ENCODE measurements around the gene PEPD. TPM values are rescaled to one million over a fixed set of nuclear protein-coding genes. Genes with fewer than 3 reads are reported as not detected.

Gene PEPD
- total and polyA plus RNA-seq, 2 of the 4 experiments (the other 2 are of a cell fraction): 36.7 to 88.4 TPM

GRCh38 chr19:33467851-33468250, 53.7 kb downstream of the PEPD start:
- DNase-seq (no peak), ATAC-seq (ENCODE audit: low read depth) (no peak)
- no peak overlapping the region for H2AK9ac ChIP-seq (replicated peaks; ENCODE audit: low read depth, low read length, poor library complexity)
- H3K9me1 ChIP-seq (ENCODE audit: insufficient read depth, low read length): peaks cover 8% of the 10 kb centered on the region; the same call in 1 of the 2 replicates
- H2AK5ac ChIP-seq (ENCODE audit: low read depth, low read length): no peak overlapping the region
- no peaks in the 10 kb centered on the region; the same call in 1 of the 2 replicates for H3K36me3 ChIP-seq (ENCODE audit: control insufficient read depth, insufficient read depth, low read length)
- H3K14ac ChIP-seq (replicated peaks; ENCODE audit: low read depth, low read length): no peak overlapping the region
- CTCF ChIA-PET: no interaction called here
- H3K4me3 ChIP-seq (ENCODE audit: insufficient read depth, low read depth, low read length): no peak overlapping the region
- POLR2A ChIA-PET (ENCODE audit: unreplicated experiment): no interaction called here
- no peak overlapping the region for H4K91ac ChIP-seq (ENCODE audit: insufficient read depth, low read depth, low read length)
- no TSS peak for BruUV-seq (replicated peaks)
- no peak overlapping the region for H3K18ac ChIP-seq (ENCODE audit: low read depth, low read length)
- H3K79me1 ChIP-seq (ENCODE audit: low read depth in 1 of 2, low read length in 2 of 2): peaks cover 0 to 3% of the 10 kb centered on the region in 2 experiments; a peak in 1 of 4 replicates
- in situ Hi-C loops (cut with MboI; ENCODE audit: low sequenced_read_pairs) (no loop called here), intact Hi-C loops (cut with micrococcal nuclease) (no loop called here), dilution Hi-C loops (cut with HindIII; ENCODE audit: low sequenced_read_pairs, unreplicated experiment) (no loop called here)
- no peak overlapping the region for H2BK5ac ChIP-seq (ENCODE audit: low read depth, low read length, poor library complexity, severe bottlenecking)
- H4K5ac ChIP-seq (ENCODE audit: low read depth, low read length): no peak overlapping the region
- no peak overlapping the region for H3K9ac ChIP-seq (ENCODE audit: low read depth, low read length)
- H2AFZ ChIP-seq (replicated peaks; ENCODE audit: low read length, poor library complexity): no peak overlapping the region
- H4K8ac ChIP-seq (ENCODE audit: low read depth in 2 of 2, low read length in 2 of 2): no peak overlapping the region
- TF ChIP-seq MAFK (IDR thresholded peaks at IDR 0.05; ENCODE audit: low read depth, low read length) (no peak), ELK1 (IDR thresholded peaks at IDR 0.05; ENCODE audit: borderline replicate concordance, low read depth, low read length) (no peak), USF2 (IDR thresholded peaks at IDR 0.05; ENCODE audit: low read depth, low read length) (no peak), POLR2A (IDR thresholded peaks at IDR 0.05; ENCODE audit: low read depth, low read length) (no peak), CEBPB (IDR thresholded peaks at IDR 0.05; ENCODE audit: low read depth, low read length) (no peak), BHLHE40 (IDR thresholded peaks at IDR 0.05; ENCODE audit: low read depth, low read length) (no peak), MXI1 (IDR thresholded peaks at IDR 0.05; ENCODE audit: borderline replicate concordance, low read depth, low read length) (no peak), RCOR1 (IDR thresholded peaks at IDR 0.05; ENCODE audit: insufficient replicate concordance, low read length) (no peak)
- H3K4me1 ChIP-seq (ENCODE audit: control insufficient read depth, insufficient read depth, low read length): peaks cover 4% of the 10 kb centered on the region; the same call in 1 of the 2 replicates
- no peaks in the 10 kb centered on the region for H4K20me1 ChIP-seq (ENCODE audit: insufficient read depth, low read length)
- no peak overlapping the region for H3K23ac ChIP-seq (ENCODE audit: low read depth, low read length)
- no peak overlapping the region for H3K4me2 ChIP-seq (ENCODE audit: low read depth, low read length)
- no peak overlapping the region for H3K56ac ChIP-seq (ENCODE audit: extremely low read depth, insufficient read depth, low read length)
- no peaks in the 10 kb centered on the region for H3K9me3 ChIP-seq (ENCODE audit: control insufficient read depth, insufficient read depth, low read length)
- no peak overlapping the region for H2BK120ac ChIP-seq (ENCODE audit: low read depth, low read length)
- H2BK20ac ChIP-seq (ENCODE audit: low read depth, low read length): no peak overlapping the region
- no peak overlapping the region for H2BK15ac ChIP-seq (ENCODE audit: low read depth, low read length)
- no peaks in the 10 kb centered on the region for H3K27me3 ChIP-seq (ENCODE audit: control insufficient read depth, insufficient read depth, low read length)
- WGBS, 2 experiments (ENCODE audit: extremely low coverage in 2 of 2, insufficient read length in 1 of 2): 69% methylated on average over 6 of the region's 11 CpGs; no CpG with 5 or more reads in 1 of the 2 experiments
- no peak overlapping the region for H3K27ac ChIP-seq (ENCODE audit: insufficient read depth, low read length)
- no peak overlapping the region for H3K4ac ChIP-seq (ENCODE audit: low read depth, low read length)
